Right lobe of liver (tissue), 6 donors: ENCODE data around the gene UBN1. TPM values are rescaled to one million over a fixed set of nuclear protein-coding genes. Genes with fewer than 3 reads are reported as not detected.

Experiments
- ATAC-seq, 4 donors: fragments of 200-7000 bp; cut with Tn5 transposase; one replicate each; pipeline ENCODE4 v1.9.1; 2020; ENCODE audit warnings: mild to moderate bottlenecking in 4 of 4, moderate library complexity in 4 of 4
- DNase-seq, 3 donors: peaks; one replicate each; pipeline ENCODE4 v3.0.0-alpha.2; 2020
- H3K27ac ChIP-seq, 3 donors: fragments of 200-600 bp; one replicate each; pipeline ENCODE4 v1.8.0; 2022
- H3K27me3 ChIP-seq, 2 donors: fragments of 200-600 bp; one replicate each; pipeline ENCODE4 v1.8.0; 2022
- H3K36me3 ChIP-seq, 4 donors: fragments of 200-600 bp; sonication (generic) in 1 of 4; one replicate each; pipeline versions ENCODE4 v1.5.1 to v1.8.0; 2017 to 2022; ENCODE audit warnings: control low read depth in 1 of 4
- H3K4me1 ChIP-seq, 4 donors: fragments of 200-600 bp; sonication (generic) in 1 of 4; one replicate each; pipeline versions ENCODE4 v1.5.1 to v1.8.0; 2017 to 2022; ENCODE audit warnings: control low read depth in 1 of 4
- H3K4me3 ChIP-seq, 3 donors: fragments of 200-600 bp; one replicate each; pipeline ENCODE4 v1.8.0; 2022
- H3K9me3 ChIP-seq, 4 donors: fragments of 200-600 bp; sonication (generic) in 1 of 4; one replicate each; pipeline versions ENCODE4 v1.5.1 to v1.8.0; 2017 to 2022; ENCODE audit warnings: control low read depth in 1 of 4
- CTCF ChIP-seq, 4 donors: fragments of 200-600 bp in 3 of 4; fragments of 450-650 bp in 1 of 4; IDR thresholded peaks; one replicate each; pipeline versions ENCODE4 v1.5.1 to v1.8.0; 2016 to 2022; ENCODE audit warnings: antibody characterized with exemption in 4 of 4, mild to moderate bottlenecking in 2 of 4
- POLR2A ChIP-seq: fragments of 450-650 bp; IDR thresholded peaks from one replicate; pipeline ENCODE4 v1.6.1; 2017; ENCODE audit warnings: antibody characterized with exemption, mild to moderate bottlenecking
- WGBS: methylation state at CpG from one replicate; pipeline ENCODE4 v1.1.6; 2018; ENCODE audit warnings: low coverage, low lambda C conversion rate; ENCODE audit not compliant: insufficient coverage; ENCODE audit errors: missing lambda C conversion rate; 5-methylcytosine and 5-hydroxymethylcytosine counted together
- intact Hi-C, 2 donors: fragments of 100-400 bp; cut with DNase I; formaldehyde crosslinking; loops; one replicate each; pipeline versions ENCODE4 v1.11.2 to v1.14.1; 2022
- total RNA-seq, 6 experiments: library from RNA; depleted of rRNA in 2 of 6; stranded (reverse); fragments of >200 nt in 2 of 6; fragmentation: NEBNext Ultra II Directional in 3 of 6; extraction: Animal tissue kit (Norgen Biotek cat#: 25700) in 3 of 6; gene quantifications; one replicate each; pipeline versions ENCODE4 v1.1.0 to v1.2.4, GENCODE V29; 2016 to 2023
- donor health status: DM: no; HTN: yes; CAD: no.
- donor health status: DM: no; HTN: no; CAD: no.
- donor health status: DM: no; HTN: no; CAD: no.
- donor health status: DM: no; HTN: yes; CAD: no.
- donor health status: DM: no; HTN: yes; CAD: no.

The UBN1 gene
- total RNA-seq, 6 experiments from 2014 or later = 12.0 to 18.6 (median 16.2) TPM

- Histone ChIP-seq H3K9me3 (no peaks in the 10 kb centered on the region), H3K4me1 (peaks cover 0 to 52% (median 18%) of the 10 kb centered on the region in 4 donors), H3K27ac (peak overlapping the region in 1 of 3 donors; percentile 53), H3K36me3 (no peaks in the 10 kb centered on the region), H3K27me3 (no peaks in the 10 kb centered on the region), H3K4me3 (no peak overlapping the region)
- ATAC-seq (peak in 2 of 4 donors; percentile 28 to 46), DNase-seq (no peak)
- intact Hi-C loops = no loop called here
- TF ChIP-seq POLR2A (no peak), CTCF (IDR thresholded peaks at IDR 0.05) (no peak)
- 64% methylated on average over 6 of the region's 6 CpGs for WGBS
Observed at GRCh38 chr16:4911970-4912386, 64.7 kb downstream of the UBN1 start.

- no peak overlapping the region for H3K4me3 ChIP-seq
- intact Hi-C loops = no loop called here
- ATAC-seq (peak; percentile 24 to 74 (median 59)), DNase-seq (peak in 1 of 3 donors; percentile 71)
- no peak for TF ChIP-seq POLR2A
- TF ChIP-seq CTCF (IDR thresholded peaks at IDR 0.05) = no peak
- peak overlapping the region in 1 of 3 donors; percentile 53 for H3K27ac ChIP-seq
- peaks cover 0 to 45% (median 16%) of the 10 kb centered on the region in 4 donors for H3K4me1 ChIP-seq
- no peaks in the 10 kb centered on the region for H3K27me3 ChIP-seq
- H3K36me3 ChIP-seq = no peaks in the 10 kb centered on the region
- H3K9me3 ChIP-seq = no peaks in the 10 kb centered on the region
- WGBS = no CpG with 5 or more reads among the region's 7 CpGs
Observed at GRCh38 chr16:4913130-4913773, 66.0 kb downstream of the UBN1 start.

- no peak for ATAC-seq
- H3K27me3 ChIP-seq = no peaks in the 10 kb centered on the region
- WGBS = 70% methylated on average over 3 of the region's 15 CpGs
- no peaks in the 10 kb centered on the region for H3K9me3 ChIP-seq
- peak overlapping the region in 1 of 3 donors; percentile 18 for H3K27ac ChIP-seq
- peaks cover 0 to 45% (median 13%) of the 10 kb centered on the region in 4 donors for H3K4me1 ChIP-seq
- H3K36me3 ChIP-seq = no peaks in the 10 kb centered on the region
- TF ChIP-seq POLR2A = no peak
- intact Hi-C loops = no loop called here
- H3K4me3 ChIP-seq = no peak overlapping the region
- no peak for DNase-seq
Observed at GRCh38 chr16:4913774-4914525, 66.7 kb downstream of the UBN1 start.

- no peak overlapping the region for H3K27ac ChIP-seq
- H3K36me3 ChIP-seq = no peaks in the 10 kb centered on the region
- DNase-seq (no peak), ATAC-seq (no peak)
- no peaks in the 10 kb centered on the region for H3K27me3 ChIP-seq
- no peaks in the 10 kb centered on the region for H3K9me3 ChIP-seq
- peaks cover 0 to 45% (median 13%) of the 10 kb centered on the region in 4 donors for H3K4me1 ChIP-seq
- no peak overlapping the region for H3K4me3 ChIP-seq
- WGBS = 78% methylated on average over 4 of the region's 7 CpGs
- TF ChIP-seq CTCF (IDR thresholded peaks at IDR 0.05) (no peak), POLR2A (no peak)
- intact Hi-C loops = no loop called here
Observed at GRCh38 chr16:4914528-4915225, 67.4 kb downstream of the UBN1 start.
